Ovary (tissue), 9 donors: Measurements from ENCODE around the gene DLL1. TPM values are rescaled to one million over a fixed set of nuclear protein-coding genes. Genes with fewer than 3 reads are reported as not detected.

Experiments used
- DNase-seq, 5 donors: peaks; one replicate each; pipeline ENCODE4 v3.0.0-alpha.2; 2019 to 2020
- H3K27ac ChIP-seq, 2 donors: fragments of 200-600 bp; one replicate each; pipeline versions ENCODE4 v1.5.1 to v1.8.0; 2019 to 2022
- H3K27me3 ChIP-seq: fragments of 200-600 bp; one replicate; pipeline ENCODE4 v1.8.0; 2022
- H3K36me3 ChIP-seq: fragments of 200-600 bp; sonication (generic); one replicate; pipeline ENCODE4 v1.5.1; 2019
- H3K4me1 ChIP-seq: one replicate; pipeline ENCODE4 v1.8.1; 2013; ENCODE audit warnings: mild to moderate bottlenecking, moderate library complexity; ENCODE audit not compliant: insufficient read depth
- H3K4me3 ChIP-seq: fragments of 200-600 bp; sonication (generic); one replicate; pipeline ENCODE4 v1.5.1; 2017
- H3K9me3 ChIP-seq, 2 donors: fragments of 200-600 bp in 1 of 2; sonication (generic) in 1 of 2; one replicate each; pipeline versions ENCODE4 v1.5.1 to v1.8.1; 2013 to 2019; ENCODE audit warnings: mild to moderate bottlenecking in 1 of 2, moderate library complexity in 1 of 2
- EP300 ChIP-seq: sonication (generic); formaldehyde crosslinking; IDR thresholded peaks from one replicate; pipeline ENCODE4 v1.6.1; 2017; ENCODE audit warnings: antibody characterized with exemption
- POLR2A ChIP-seq: fragments of 450-650 bp; IDR thresholded peaks from one replicate; pipeline ENCODE4 v1.6.1; 2017; ENCODE audit warnings: antibody characterized with exemption, mild to moderate bottlenecking, moderate library complexity
- WGBS, 3 donors: extraction: QIAGEN DNeasy Blood & Tissue Kit in 1 of 3; methylation state at CpG; one replicate each; pipeline versions ENCODE4 v1.1.5 to v1.1.7; 2013 to 2017; 5-methylcytosine and 5-hydroxymethylcytosine counted together
- intact Hi-C, 4 donors: fragments of 100-400 bp; cut with DNase I; formaldehyde crosslinking; loops; one replicate each; pipeline versions ENCODE4 v1.11.0 to v1.15.1; 2022 to 2023
- polyA plus RNA-seq, 2 donors: library from polyadenylated mRNA; stranded (reverse); fragments of 200-250 nt in 1 of 2; fragments of 350-450 nt in 1 of 2; fragmentation: Illumina TruSeq in 1 of 2; extraction: RNeasy Lipid Tissue Mini Kit (QIAGEN cat#74804) in 1 of 2; gene quantifications; one replicate each; pipeline ENCODE4 v1.2.3, GENCODE V29; 2013 to 2014
- total RNA-seq, 7 donors: library from RNA; depleted of rRNA in 2 of 7; stranded (reverse); fragments of >200 nt in 2 of 7; fragmentation: NEBNext Ultra II Directional in 3 of 7; extraction: Animal tissue kit (Norgen Biotek cat#: 25700) in 3 of 7; gene quantifications; one replicate each; pipeline versions ENCODE4 v1.1.0 to v1.2.4, GENCODE V29; 2016 to 2023
- TF ChIP-seq, protein P1 (sequence below), 3 donors: fragments of 450-650 bp in 2 of 3; fragments of 200-600 bp in 1 of 3; IDR thresholded peaks; one replicate each; pipeline versions ENCODE4 v1.5.1 to v1.8.0; 2016 to 2022; ENCODE audit warnings: antibody characterized with exemption in 3 of 3, mild to moderate bottlenecking in 1 of 3
- donor health status: DM: no; HTN: no; CAD: no; lungs with moderate emphysema.
- donor health status: DM: no; HTN: no; CAD: no.
- donor health status: Bipolar disorder and iron deficiency.
- donor health status: DM: yes; HTN: yes; CAD: no.
- donor health status: DM: no; HTN: no; CAD: no.
- donor health status: DM: yes; HTN: yes; CAD: no.

Gene DLL1
- total and polyA plus RNA-seq, 9 donors = 0.90 to 11.5 (median 2.4) TPM

GRCh38 chr6:170250455-170250854, 40.4 kb downstream of the DLL1 start:
- Histone ChIP-seq H3K4me3 (no peak overlapping the region), H3K4me1 (peaks cover 7% of the 10 kb centered on the region), H3K9me3 (no peaks in the 10 kb centered on the region), H3K27ac (no peak overlapping the region), H3K27me3 (no peaks in the 10 kb centered on the region), H3K36me3 (no peaks in the 10 kb centered on the region)
- 88 to 89% (median 88%) methylated on average over 11 of the region's 11 CpGs for WGBS, 3 donors
- DNase-seq = peak in 1 of 5 donors; percentile 7
- no peak for TF ChIP-seq EP300
- TF ChIP-seq, protein P1, sequence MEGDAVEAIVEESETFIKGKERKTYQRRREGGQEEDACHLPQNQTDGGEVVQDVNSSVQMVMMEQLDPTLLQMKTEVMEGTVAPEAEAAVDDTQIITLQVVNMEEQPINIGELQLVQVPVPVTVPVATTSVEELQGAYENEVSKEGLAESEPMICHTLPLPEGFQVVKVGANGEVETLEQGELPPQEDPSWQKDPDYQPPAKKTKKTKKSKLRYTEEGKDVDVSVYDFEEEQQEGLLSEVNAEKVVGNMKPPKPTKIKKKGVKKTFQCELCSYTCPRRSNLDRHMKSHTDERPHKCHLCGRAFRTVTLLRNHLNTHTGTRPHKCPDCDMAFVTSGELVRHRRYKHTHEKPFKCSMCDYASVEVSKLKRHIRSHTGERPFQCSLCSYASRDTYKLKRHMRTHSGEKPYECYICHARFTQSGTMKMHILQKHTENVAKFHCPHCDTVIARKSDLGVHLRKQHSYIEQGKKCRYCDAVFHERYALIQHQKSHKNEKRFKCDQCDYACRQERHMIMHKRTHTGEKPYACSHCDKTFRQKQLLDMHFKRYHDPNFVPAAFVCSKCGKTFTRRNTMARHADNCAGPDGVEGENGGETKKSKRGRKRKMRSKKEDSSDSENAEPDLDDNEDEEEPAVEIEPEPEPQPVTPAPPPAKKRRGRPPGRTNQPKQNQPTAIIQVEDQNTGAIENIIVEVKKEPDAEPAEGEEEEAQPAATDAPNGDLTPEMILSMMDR (IDR thresholded peaks at IDR 0.05) = no peak
- TF ChIP-seq POLR2A = no peak
- intact Hi-C loops = no loop called here

GRCh38 chr6:170249817-170250216, 41.1 kb downstream of the DLL1 start:
- Histone ChIP-seq H3K4me1 (peaks cover 7% of the 10 kb centered on the region), H3K9me3 (no peaks in the 10 kb centered on the region), H3K4me3 (no peak overlapping the region), H3K27me3 (no peaks in the 10 kb centered on the region), H3K36me3 (no peaks in the 10 kb centered on the region), H3K27ac (no peak overlapping the region)
- 95 to 97% (median 95%) methylated on average over 15 of the region's 15 CpGs for WGBS, 3 donors
- TF ChIP-seq, protein P1 (IDR thresholded peaks at IDR 0.05) = no peak
- no peak for TF ChIP-seq POLR2A
- TF ChIP-seq EP300 = no peak
- no peak for DNase-seq
- intact Hi-C loops = no loop called here

- H3K27me3 ChIP-seq = no peaks in the 10 kb centered on the region
- 80 to 90% (median 89%) methylated on average over 27 of the region's 27 CpGs for WGBS, 3 donors
- H3K4me1 ChIP-seq = peaks cover 7% of the 10 kb centered on the region
- intact Hi-C loops = no loop called here
- no peak overlapping the region for H3K4me3 ChIP-seq
- H3K36me3 ChIP-seq = no peaks in the 10 kb centered on the region
- H3K9me3 ChIP-seq = no peaks in the 10 kb centered on the region
- DNase-seq = no peak
- TF ChIP-seq EP300 = no peak
- TF ChIP-seq, protein P1 (IDR thresholded peaks at IDR 0.05) = no peak
- TF ChIP-seq POLR2A = no peak
- H3K27ac ChIP-seq = no peak overlapping the region
These were observed 41.8 kb downstream of the DLL1 start for GRCh38 chr6:170248861-170249600.

- no peak overlapping the region for H3K27ac ChIP-seq
- peaks cover 9% of the 10 kb centered on the region for H3K4me1 ChIP-seq
- no peak for TF ChIP-seq EP300
- TF ChIP-seq, protein P1 (IDR thresholded peaks at IDR 0.05) = no peak
- no peak for TF ChIP-seq POLR2A
- no peaks in the 10 kb centered on the region for H3K27me3 ChIP-seq
- intact Hi-C loops = no loop called here
- peak in 3 of 5 donors; percentile 38 to 67 (median 49) for DNase-seq
- no peaks in the 10 kb centered on the region for H3K36me3 ChIP-seq
- 41 to 50% (median 46%) methylated on average over 34 of the region's 34 CpGs for WGBS, 3 donors
- no peak overlapping the region for H3K4me3 ChIP-seq
- no peaks in the 10 kb centered on the region for H3K9me3 ChIP-seq
These were observed 42.6 kb downstream of the DLL1 start for GRCh38 chr6:170248111-170248805.
